Ishikawa (cell line): ENCODE results near the gene ABT1.

ENCODE experiments used
- CEBPB ChIP-seq: IDR thresholded peaks from 2 replicates; pipeline ENCODE4 v1.6.1; 2012
- EGR1 ChIP-seq: IDR thresholded peaks from 2 replicates; pipeline ENCODE4 v1.6.1; 2012
- EP300 ChIP-seq: IDR thresholded peaks from 2 replicates; pipeline ENCODE4 v1.6.1; 2012; ENCODE audit warnings: borderline replicate concordance
- RAD21 ChIP-seq: IDR thresholded peaks from 2 replicates; pipeline ENCODE4 v1.6.1; 2012; ENCODE audit warnings: low read depth
- REST ChIP-seq: IDR thresholded peaks from 2 replicates; pipeline ENCODE4 v1.6.1; 2012; ENCODE audit warnings: low read depth, mild to moderate bottlenecking
- TAF1 ChIP-seq: IDR thresholded peaks from 2 replicates; pipeline ENCODE4 v1.6.1; 2012; ENCODE audit warnings: low read depth, mild to moderate bottlenecking
- TCF12 ChIP-seq: IDR thresholded peaks from 2 replicates; pipeline ENCODE4 v1.6.1; 2012; ENCODE audit warnings: low read depth
- TF ChIP-seq, protein P1 (sequence below): IDR thresholded peaks from 2 replicates; pipeline ENCODE4 v1.6.1; 2012
- TF ChIP-seq, protein P2 (sequence below): IDR thresholded peaks from 2 replicates; pipeline ENCODE4 v1.6.1; 2012

DNA sequence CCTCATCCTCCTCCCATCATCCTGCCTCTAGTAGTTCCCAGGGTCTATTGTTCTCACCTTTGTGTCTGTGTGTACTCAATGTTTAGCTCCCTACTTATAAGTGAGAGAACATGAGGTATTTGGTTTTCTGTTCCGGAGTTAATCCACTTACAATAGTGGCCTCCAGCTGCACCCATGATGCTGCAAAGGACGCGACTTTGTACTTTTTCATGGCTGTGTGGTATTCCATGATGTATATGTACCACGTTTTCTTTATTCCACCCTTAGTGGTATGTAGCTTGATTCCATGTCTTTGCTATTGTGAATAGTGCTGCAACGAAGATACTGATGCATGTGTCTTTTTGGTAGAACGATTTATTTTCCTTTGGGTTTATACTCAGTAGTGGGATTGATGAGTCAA is 18.5 kb upstream of the ABT1 start:
- TF ChIP-seq, protein P1, sequence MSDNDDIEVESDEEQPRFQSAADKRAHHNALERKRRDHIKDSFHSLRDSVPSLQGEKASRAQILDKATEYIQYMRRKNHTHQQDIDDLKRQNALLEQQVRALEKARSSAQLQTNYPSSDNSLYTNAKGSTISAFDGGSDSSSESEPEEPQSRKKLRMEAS, result no peak
- TF ChIP-seq REST, result no peak
- no peak for TF ChIP-seq TAF1
- TF ChIP-seq, protein P2, sequence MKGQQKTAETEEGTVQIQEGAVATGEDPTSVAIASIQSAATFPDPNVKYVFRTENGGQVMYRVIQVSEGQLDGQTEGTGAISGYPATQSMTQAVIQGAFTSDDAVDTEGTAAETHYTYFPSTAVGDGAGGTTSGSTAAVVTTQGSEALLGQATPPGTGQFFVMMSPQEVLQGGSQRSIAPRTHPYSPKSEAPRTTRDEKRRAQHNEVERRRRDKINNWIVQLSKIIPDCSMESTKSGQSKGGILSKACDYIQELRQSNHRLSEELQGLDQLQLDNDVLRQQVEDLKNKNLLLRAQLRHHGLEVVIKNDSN, result no peak
- TF ChIP-seq EP300, result no peak
- TF ChIP-seq RAD21, result no peak
- no peak for TF ChIP-seq CEBPB
- TF ChIP-seq EGR1, result no peak
- no peak for TF ChIP-seq TCF12
